ENCODE results near the gene RASSF7.

- TF ChIP-seq CTCF (IDR thresholded peaks at IDR 0.05; ENCODE audit: insufficient read depth, low read depth, low read length) (no peak), EZH2 (IDR thresholded peaks at IDR 0.05; ENCODE audit: insufficient read depth, low read length) (peak; percentile 57)
Observed at GRCh38 chr11:555227-555779, 5.5 kb upstream of the RASSF7 start.
